ENCODE measurements around the gene HOXC9. TPM values are rescaled to one million over a fixed set of nuclear protein-coding genes. Genes with fewer than 3 reads are reported as not detected.
A peak's percentile ranks its signal among the peaks of the same experiment; 100 is the strongest.

HOXC9 gene
- total RNA-seq, 1 donor from 2014 or later, result 1.2 TPM

DNA sequence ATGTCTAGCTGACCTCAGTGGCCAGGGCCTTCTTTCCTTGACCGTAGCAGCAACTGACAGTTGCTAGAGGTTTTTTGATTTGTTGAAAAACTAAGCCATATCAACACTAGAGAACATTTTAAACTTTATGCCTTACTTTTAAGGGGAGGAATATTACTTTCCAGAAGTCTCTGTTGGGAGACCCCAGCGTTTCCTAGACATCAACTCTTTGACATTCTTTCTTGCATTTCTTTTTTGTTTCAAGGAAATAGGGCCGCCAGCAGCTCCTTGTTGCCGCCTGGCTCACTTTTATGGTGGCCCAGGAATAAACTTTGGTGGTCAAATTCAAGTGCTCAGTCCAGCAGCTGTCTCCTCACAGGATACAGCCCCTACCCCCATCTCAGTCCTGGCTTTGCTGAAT, 29.5 kb upstream of the HOXC9 start:
- intact Hi-C loops (cut with DNase I), result no loop called here
- DNase-seq (ENCODE audit: low spot score in 2 of 2), result no peak
- Histone ChIP-seq H3K27ac (no peak overlapping the region), H3K4me3 (no peak overlapping the region), H3K4me1 (peaks cover 5 to 23% of the 10 kb centered on the region in 2 donors), H3K36me3 (no peaks in the 10 kb centered on the region), H3K9me3 (no peaks in the 10 kb centered on the region), H3K27me3 (peaks cover 31% of the 10 kb centered on the region)
- TF ChIP-seq, protein P1, sequence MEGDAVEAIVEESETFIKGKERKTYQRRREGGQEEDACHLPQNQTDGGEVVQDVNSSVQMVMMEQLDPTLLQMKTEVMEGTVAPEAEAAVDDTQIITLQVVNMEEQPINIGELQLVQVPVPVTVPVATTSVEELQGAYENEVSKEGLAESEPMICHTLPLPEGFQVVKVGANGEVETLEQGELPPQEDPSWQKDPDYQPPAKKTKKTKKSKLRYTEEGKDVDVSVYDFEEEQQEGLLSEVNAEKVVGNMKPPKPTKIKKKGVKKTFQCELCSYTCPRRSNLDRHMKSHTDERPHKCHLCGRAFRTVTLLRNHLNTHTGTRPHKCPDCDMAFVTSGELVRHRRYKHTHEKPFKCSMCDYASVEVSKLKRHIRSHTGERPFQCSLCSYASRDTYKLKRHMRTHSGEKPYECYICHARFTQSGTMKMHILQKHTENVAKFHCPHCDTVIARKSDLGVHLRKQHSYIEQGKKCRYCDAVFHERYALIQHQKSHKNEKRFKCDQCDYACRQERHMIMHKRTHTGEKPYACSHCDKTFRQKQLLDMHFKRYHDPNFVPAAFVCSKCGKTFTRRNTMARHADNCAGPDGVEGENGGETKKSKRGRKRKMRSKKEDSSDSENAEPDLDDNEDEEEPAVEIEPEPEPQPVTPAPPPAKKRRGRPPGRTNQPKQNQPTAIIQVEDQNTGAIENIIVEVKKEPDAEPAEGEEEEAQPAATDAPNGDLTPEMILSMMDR (IDR thresholded peaks at IDR 0.05), result no peak

DNA sequence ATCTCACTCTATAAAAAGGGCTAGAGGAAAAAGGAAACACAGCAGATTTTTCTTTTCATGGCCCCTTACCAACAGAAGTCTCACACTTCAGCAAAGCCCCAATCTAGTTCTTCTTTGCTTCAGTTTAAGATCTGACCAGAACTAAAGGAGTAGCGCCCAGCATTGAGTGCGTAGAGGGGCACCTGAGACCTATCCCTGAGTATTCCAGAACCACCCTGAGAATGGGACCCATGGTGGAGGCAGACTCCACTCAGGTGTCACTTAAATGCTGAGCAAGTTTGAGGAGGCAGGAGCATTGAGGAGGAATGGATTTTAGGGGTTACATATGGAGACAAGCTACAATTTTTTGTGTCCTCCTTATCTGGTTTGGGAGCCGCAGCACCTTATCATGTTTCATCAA, 28.8 kb upstream of the HOXC9 start:
- no peaks in the 10 kb centered on the region for H3K9me3 ChIP-seq
- intact Hi-C loops (cut with DNase I), result no loop called here
- peaks cover 33% of the 10 kb centered on the region for H3K27me3 ChIP-seq
- no peak for DNase-seq (ENCODE audit: low spot score in 2 of 2)
- TF ChIP-seq, protein P1 (IDR thresholded peaks at IDR 0.05), result no peak
- no peak overlapping the region for H3K4me3 ChIP-seq
- no peak overlapping the region for H3K27ac ChIP-seq
- H3K36me3 ChIP-seq, result no peaks in the 10 kb centered on the region
- peaks cover 5 to 24% of the 10 kb centered on the region in 2 donors for H3K4me1 ChIP-seq

- intact Hi-C loops (cut with DNase I), result no loop called here
- no peak overlapping the region for H3K4me3 ChIP-seq
- TF ChIP-seq, protein P1 (IDR thresholded peaks at IDR 0.05), result no peak
- H3K27me3 ChIP-seq, result peaks cover 37% of the 10 kb centered on the region
- H3K4me1 ChIP-seq, result peaks cover 5 to 24% of the 10 kb centered on the region in 2 donors
- no peak for DNase-seq (ENCODE audit: low spot score in 2 of 2)
- no peaks in the 10 kb centered on the region for H3K9me3 ChIP-seq
- H3K36me3 ChIP-seq, result no peaks in the 10 kb centered on the region
- H3K27ac ChIP-seq, result no peak overlapping the region
Observed at GRCh38 chr12:53971686-53972085, 28.3 kb upstream of the HOXC9 start.

- Histone ChIP-seq H3K4me3 (no peak overlapping the region), H3K27ac (no peak overlapping the region), H3K9me3 (no peaks in the 10 kb centered on the region), H3K36me3 (no peaks in the 10 kb centered on the region), H3K27me3 (peaks cover 42% of the 10 kb centered on the region), H3K4me1 (peaks cover 5 to 24% of the 10 kb centered on the region in 2 donors)
- TF ChIP-seq, protein P1 (IDR thresholded peaks at IDR 0.05), result no peak
- intact Hi-C loops (cut with DNase I), result no loop called here
- no peak for DNase-seq (ENCODE audit: low spot score in 2 of 2)
Observed at GRCh38 chr12:53972152-53972702, 27.7 kb upstream of the HOXC9 start.

DNA sequence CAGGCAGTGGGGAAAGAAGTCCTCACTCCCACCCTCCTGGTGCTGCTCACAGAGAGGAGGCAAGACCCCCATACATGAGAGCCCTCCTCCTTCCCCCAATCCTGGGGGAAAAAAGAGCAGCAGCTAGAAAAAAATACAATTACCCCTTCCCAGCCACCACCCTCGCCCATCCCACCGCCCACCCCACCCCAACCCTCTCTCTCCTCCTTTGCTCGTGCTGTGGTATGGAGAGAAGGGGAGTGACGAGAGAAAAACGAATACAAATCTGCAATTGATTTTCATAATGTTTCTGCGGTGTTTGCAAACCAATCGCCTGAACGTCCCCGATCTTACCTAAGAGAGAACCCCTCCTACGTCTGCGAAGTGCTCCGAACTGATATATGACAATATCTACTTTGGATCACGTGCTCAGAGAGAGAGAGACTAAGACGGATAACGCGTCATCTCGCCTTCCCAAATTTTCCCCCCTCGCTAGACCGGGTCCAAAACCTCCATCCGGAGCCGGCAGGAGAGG, 27.2 kb upstream of the HOXC9 start, which contains the start of gene HOXC11:
Gene HOXC11 (plus strand): TSS at position 405 of the 514 bp plus-strand sequence. CDS start 116 bp downstream, outside the sequence.
- peaks cover 5 to 24% of the 10 kb centered on the region in 2 donors for H3K4me1 ChIP-seq
- H3K4me3 ChIP-seq, result peak within 1 kb of the TSS; percentile 48 to 53
- intact Hi-C loops (cut with DNase I), result no loop called here
- no peaks in the 10 kb centered on the region for H3K9me3 ChIP-seq
- H3K27me3 ChIP-seq, result peaks cover 43% of the 10 kb centered on the region
- H3K36me3 ChIP-seq, result no peaks in the 10 kb centered on the region
- DNase-seq (ENCODE audit: low spot score in 2 of 2), result no peak
- TF ChIP-seq, protein P1 (IDR thresholded peaks at IDR 0.05), result no peak
- H3K27ac ChIP-seq, result no peak within 1 kb of the TSS
